ENCODE data around the gene KITLG.

Gene KITLG

GRCh38 chr12:88578276-88579160, 1.8 kb downstream of the KITLG start:
- peak overlapping the region; percentile 76 for H3K27ac ChIP-seq (ENCODE audit: low read depth, low read length)
- no peaks in the 10 kb centered on the region for H3K9me3 ChIP-seq (ENCODE audit: control insufficient read depth in 5 of 5, low read length in 5 of 5)
- H3K9ac ChIP-seq (ENCODE audit: low read length in 5 of 5): peak overlapping the region in 4 of 5 donors; percentile 22 to 72 (median 44)
- peaks cover 2 to 50% (median 27%) of the 10 kb centered on the region in 5 donors for H3K4me1 ChIP-seq (ENCODE audit: control insufficient read depth in 5 of 5, insufficient read depth in 5 of 5, low read length in 5 of 5)
- H3K27me3 ChIP-seq (ENCODE audit: control insufficient read depth in 5 of 5, insufficient read depth in 4 of 5, low read length in 5 of 5): no peaks in the 10 kb centered on the region
- H3K36me3 ChIP-seq (ENCODE audit: control insufficient read depth in 5 of 5, insufficient read depth in 5 of 5, low read length in 5 of 5): no peaks in the 10 kb centered on the region
- peak overlapping the region; percentile 88 to 96 (median 92) for H3K4me3 ChIP-seq (ENCODE audit: low read depth in 1 of 5, low read length in 5 of 5)

GRCh38 chr12:88577537-88577936, 2.7 kb downstream of the KITLG start:
- Histone ChIP-seq H3K27ac (ENCODE audit: low read depth, low read length) (peak overlapping the region; percentile 32), H3K4me3 (ENCODE audit: low read depth in 1 of 5, low read length in 5 of 5) (peak overlapping the region in 2 of 5 donors; percentile 40 to 96), H3K27me3 (ENCODE audit: control insufficient read depth in 5 of 5, insufficient read depth in 4 of 5, low read length in 5 of 5) (no peaks in the 10 kb centered on the region), H3K9me3 (ENCODE audit: control insufficient read depth in 5 of 5, low read length in 5 of 5) (no peaks in the 10 kb centered on the region), H3K4me1 (ENCODE audit: control insufficient read depth in 5 of 5, insufficient read depth in 5 of 5, low read length in 5 of 5) (peaks cover 2 to 59% (median 28%) of the 10 kb centered on the region in 5 donors), H3K9ac (ENCODE audit: low read length in 5 of 5) (no peak overlapping the region), H3K36me3 (ENCODE audit: control insufficient read depth in 5 of 5, insufficient read depth in 5 of 5, low read length in 5 of 5) (no peaks in the 10 kb centered on the region)

DNA sequence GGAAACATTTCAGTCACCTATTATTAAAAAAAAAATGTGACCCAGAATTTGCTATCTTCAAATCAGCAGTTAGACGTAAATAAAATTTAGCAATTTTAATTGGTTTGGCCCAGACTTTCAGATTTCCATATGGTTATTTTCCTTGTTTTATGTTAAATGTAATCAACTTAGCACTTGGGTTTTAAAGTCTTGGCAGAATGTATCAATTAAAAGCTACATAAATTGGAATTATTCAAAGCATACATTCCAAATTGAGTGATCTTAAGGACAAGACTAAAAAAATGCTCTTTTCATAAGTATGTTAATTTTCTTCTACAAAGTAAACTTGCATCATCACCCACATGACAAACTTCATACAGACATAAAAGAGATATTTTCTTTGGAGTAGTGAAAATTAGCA, 3.4 kb downstream of the KITLG start:
- Histone ChIP-seq H3K9ac (ENCODE audit: low read length in 5 of 5) (no peak overlapping the region), H3K4me3 (ENCODE audit: low read depth in 1 of 5, low read length in 5 of 5) (peak overlapping the region in 1 of 5 donors; percentile 40), H3K27ac (ENCODE audit: low read depth, low read length) (peak overlapping the region; percentile 32), H3K27me3 (ENCODE audit: control insufficient read depth in 5 of 5, insufficient read depth in 4 of 5, low read length in 5 of 5) (no peaks in the 10 kb centered on the region), H3K4me1 (ENCODE audit: control insufficient read depth in 5 of 5, insufficient read depth in 5 of 5, low read length in 5 of 5) (peaks cover 2 to 59% (median 28%) of the 10 kb centered on the region in 5 donors), H3K36me3 (ENCODE audit: control insufficient read depth in 5 of 5, insufficient read depth in 5 of 5, low read length in 5 of 5) (no peaks in the 10 kb centered on the region), H3K9me3 (ENCODE audit: control insufficient read depth in 5 of 5, low read length in 5 of 5) (no peaks in the 10 kb centered on the region)

GRCh38 chr12:88575361-88575970, 4.8 kb downstream of the KITLG start:
- H3K4me1 ChIP-seq (ENCODE audit: control insufficient read depth in 5 of 5, insufficient read depth in 5 of 5, low read length in 5 of 5): peaks cover 2 to 58% (median 23%) of the 10 kb centered on the region in 5 donors
- no peak overlapping the region for H3K4me3 ChIP-seq (ENCODE audit: low read depth in 1 of 5, low read length in 5 of 5)
- H3K9ac ChIP-seq (ENCODE audit: low read length in 5 of 5): no peak overlapping the region
- no peak overlapping the region for H3K27ac ChIP-seq (ENCODE audit: low read depth, low read length)
- H3K36me3 ChIP-seq (ENCODE audit: control insufficient read depth in 5 of 5, insufficient read depth in 5 of 5, low read length in 5 of 5): no peaks in the 10 kb centered on the region
- H3K9me3 ChIP-seq (ENCODE audit: control insufficient read depth in 5 of 5, low read length in 5 of 5): no peaks in the 10 kb centered on the region
- no peaks in the 10 kb centered on the region for H3K27me3 ChIP-seq (ENCODE audit: control insufficient read depth in 5 of 5, insufficient read depth in 4 of 5, low read length in 5 of 5)

GRCh38 chr12:88574278-88574677, 6.0 kb downstream of the KITLG start:
- H3K27ac ChIP-seq (ENCODE audit: low read depth, low read length): no peak overlapping the region
- peaks cover 4 to 59% (median 12%) of the 10 kb centered on the region in 5 donors for H3K4me1 ChIP-seq (ENCODE audit: control insufficient read depth in 5 of 5, insufficient read depth in 5 of 5, low read length in 5 of 5)
- no peaks in the 10 kb centered on the region for H3K9me3 ChIP-seq (ENCODE audit: control insufficient read depth in 5 of 5, low read length in 5 of 5)
- no peaks in the 10 kb centered on the region for H3K36me3 ChIP-seq (ENCODE audit: control insufficient read depth in 5 of 5, insufficient read depth in 5 of 5, low read length in 5 of 5)
- H3K27me3 ChIP-seq (ENCODE audit: control insufficient read depth in 5 of 5, insufficient read depth in 4 of 5, low read length in 5 of 5): no peaks in the 10 kb centered on the region
- H3K9ac ChIP-seq (ENCODE audit: low read length in 5 of 5): peak overlapping the region in 1 of 5 donors; percentile 20
- H3K4me3 ChIP-seq (ENCODE audit: low read depth in 1 of 5, low read length in 5 of 5): peak overlapping the region in 2 of 5 donors; percentile 8 to 30

DNA sequence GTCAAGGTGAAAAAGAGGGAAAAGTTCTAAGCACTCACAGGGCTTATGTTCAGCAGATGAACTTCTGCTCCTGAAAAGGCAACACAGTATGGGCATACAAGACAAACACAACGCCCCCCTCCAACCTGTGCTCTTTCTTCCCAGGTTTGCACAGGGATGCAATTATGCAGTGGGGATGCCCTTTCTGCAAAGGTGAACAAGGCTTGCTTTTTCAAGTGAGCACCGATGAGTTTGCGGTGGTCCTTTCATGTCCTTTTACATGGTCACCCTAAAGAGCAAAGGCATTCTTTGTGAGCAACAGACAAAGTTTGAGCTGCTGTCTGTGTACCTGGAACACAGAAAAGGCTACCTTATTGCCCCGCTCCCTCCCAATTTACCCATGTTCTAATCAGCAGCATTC, 6.7 kb downstream of the KITLG start:
- Histone ChIP-seq H3K9me3 (ENCODE audit: control insufficient read depth in 5 of 5, low read length in 5 of 5) (no peaks in the 10 kb centered on the region), H3K4me3 (ENCODE audit: low read depth in 1 of 5, low read length in 5 of 5) (no peak overlapping the region), H3K27ac (ENCODE audit: low read depth, low read length) (no peak overlapping the region), H3K9ac (ENCODE audit: low read length in 5 of 5) (no peak overlapping the region), H3K27me3 (ENCODE audit: control insufficient read depth in 5 of 5, insufficient read depth in 4 of 5, low read length in 5 of 5) (no peaks in the 10 kb centered on the region), H3K36me3 (ENCODE audit: control insufficient read depth in 5 of 5, insufficient read depth in 5 of 5, low read length in 5 of 5) (no peaks in the 10 kb centered on the region), H3K4me1 (ENCODE audit: control insufficient read depth in 5 of 5, insufficient read depth in 5 of 5, low read length in 5 of 5) (peaks cover 4 to 52% (median 5%) of the 10 kb centered on the region in 5 donors)

GRCh38 chr12:88572781-88573549, 7.3 kb downstream of the KITLG start:
- Histone ChIP-seq H3K4me1 (ENCODE audit: control insufficient read depth in 5 of 5, insufficient read depth in 5 of 5, low read length in 5 of 5) (peaks cover 0 to 50% (median 5%) of the 10 kb centered on the region in 5 donors), H3K27me3 (ENCODE audit: control insufficient read depth in 5 of 5, insufficient read depth in 4 of 5, low read length in 5 of 5) (no peaks in the 10 kb centered on the region), H3K27ac (ENCODE audit: low read depth, low read length) (no peak overlapping the region), H3K4me3 (ENCODE audit: low read depth in 1 of 5, low read length in 5 of 5) (no peak overlapping the region), H3K9ac (ENCODE audit: low read length in 5 of 5) (no peak overlapping the region), H3K9me3 (ENCODE audit: control insufficient read depth in 5 of 5, low read length in 5 of 5) (no peaks in the 10 kb centered on the region), H3K36me3 (ENCODE audit: control insufficient read depth in 5 of 5, insufficient read depth in 5 of 5, low read length in 5 of 5) (no peaks in the 10 kb centered on the region)

DNA sequence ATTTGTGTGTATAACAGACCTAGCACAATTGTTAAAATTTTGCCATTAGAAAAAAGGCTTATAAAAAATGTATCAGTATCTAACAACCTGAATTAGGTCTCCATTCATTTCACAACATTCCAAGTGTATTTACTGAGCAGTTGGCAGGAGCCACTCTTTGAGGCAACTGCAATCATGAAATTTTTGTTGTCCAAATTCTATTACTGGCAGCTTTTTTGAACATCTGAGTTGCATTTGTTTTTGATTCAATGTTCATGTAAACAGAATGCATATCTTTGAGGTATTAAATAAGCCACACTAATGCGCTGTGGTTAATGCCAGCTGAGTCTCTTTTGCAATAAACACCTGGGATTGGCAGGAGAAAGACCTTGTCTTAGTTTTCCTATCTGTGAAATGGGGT, 8.7 kb downstream of the KITLG start:
- H3K9ac ChIP-seq (ENCODE audit: low read length in 5 of 5): no peak overlapping the region
- H3K27ac ChIP-seq (ENCODE audit: low read depth, low read length): no peak overlapping the region
- no peaks in the 10 kb centered on the region for H3K9me3 ChIP-seq (ENCODE audit: control insufficient read depth in 5 of 5, low read length in 5 of 5)
- H3K27me3 ChIP-seq (ENCODE audit: control insufficient read depth in 5 of 5, insufficient read depth in 4 of 5, low read length in 5 of 5): no peaks in the 10 kb centered on the region
- peaks cover 0 to 42% (median 5%) of the 10 kb centered on the region in 5 donors for H3K4me1 ChIP-seq (ENCODE audit: control insufficient read depth in 5 of 5, insufficient read depth in 5 of 5, low read length in 5 of 5)
- no peak overlapping the region for H3K4me3 ChIP-seq (ENCODE audit: low read depth in 1 of 5, low read length in 5 of 5)
- H3K36me3 ChIP-seq (ENCODE audit: control insufficient read depth in 5 of 5, insufficient read depth in 5 of 5, low read length in 5 of 5): no peaks in the 10 kb centered on the region

DNA sequence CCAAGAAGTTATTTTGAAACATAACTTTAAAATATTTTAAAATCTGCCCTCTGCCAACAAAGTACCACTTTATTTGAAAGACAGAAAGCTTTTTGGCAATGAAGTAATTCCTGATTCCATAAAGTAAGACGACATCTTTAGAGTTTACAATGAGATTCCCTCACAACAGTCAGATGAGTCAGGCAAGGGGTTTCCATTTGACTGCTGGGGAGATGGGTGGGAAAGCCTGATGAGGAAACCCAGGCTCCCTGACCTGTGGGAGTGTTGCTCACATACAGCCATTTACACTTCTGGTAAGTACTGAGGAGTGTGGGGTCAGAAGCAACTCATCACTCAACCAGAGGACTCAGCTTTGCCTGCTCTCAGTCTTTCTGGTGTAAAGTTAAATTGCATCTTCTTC, 10.2 kb downstream of the KITLG start:
- Histone ChIP-seq H3K4me1 (ENCODE audit: control insufficient read depth in 5 of 5, insufficient read depth in 5 of 5, low read length in 5 of 5) (peaks cover 0 to 28% (median 5%) of the 10 kb centered on the region in 5 donors), H3K27ac (ENCODE audit: low read depth, low read length) (no peak overlapping the region), H3K36me3 (ENCODE audit: control insufficient read depth in 5 of 5, insufficient read depth in 5 of 5, low read length in 5 of 5) (no peaks in the 10 kb centered on the region), H3K9me3 (ENCODE audit: control insufficient read depth in 5 of 5, low read length in 5 of 5) (no peaks in the 10 kb centered on the region), H3K9ac (ENCODE audit: low read length in 5 of 5) (no peak overlapping the region), H3K27me3 (ENCODE audit: control insufficient read depth in 5 of 5, insufficient read depth in 4 of 5, low read length in 5 of 5) (no peaks in the 10 kb centered on the region), H3K4me3 (ENCODE audit: low read depth in 1 of 5, low read length in 5 of 5) (no peak overlapping the region)

All from subcutaneous abdominal adipose tissue (tissue), 5 donors.